Measurements from ENCODE around the gene THSD8.
"Not testable (repeated sequence)": the region's sequence is repeated elsewhere in the genome, so short reads cannot be mapped to it uniquely, and the experiment has no call there.

The THSD8 gene

GRCh38 chr19:12792051-12792852, 9.6 kb upstream of the THSD8 start:
- peak; percentile 66 for DNase-seq (ENCODE audit: low spot score)

GRCh38 chr19:12792853-12793289, 9.0 kb upstream of the THSD8 start:
- no peak for DNase-seq (ENCODE audit: low spot score)

- peak; percentile 92 for DNase-seq (ENCODE audit: low spot score)
These were observed 8.3 kb upstream of the THSD8 start for GRCh38 chr19:12793290-12794195.

- no peak for DNase-seq (ENCODE audit: low spot score)
These were observed 7.5 kb upstream of the THSD8 start for GRCh38 chr19:12794196-12794941.

- no peak for DNase-seq (ENCODE audit: low spot score)
These were observed 6.9 kb upstream of the THSD8 start for GRCh38 chr19:12794971-12795381.

GRCh38 chr19:12796146-12797071, 5.5 kb upstream of the THSD8 start:
- peak; percentile 92 for DNase-seq (ENCODE audit: low spot score)

- no peak for DNase-seq (ENCODE audit: low spot score)
These were observed 4.7 kb upstream of the THSD8 start for GRCh38 chr19:12797141-12797587.

- not testable (repeated sequence) for DNase-seq (ENCODE audit: low spot score)
These were observed 4.3 kb upstream of the THSD8 start for GRCh38 chr19:12797607-12798006.

GRCh38 chr19:12799742-12800465, 2.0 kb upstream of the THSD8 start:
- DNase-seq (ENCODE audit: low spot score), result no peak

- no peak for DNase-seq (ENCODE audit: low spot score)
These were observed 1.5 kb upstream of the THSD8 start for GRCh38 chr19:12800466-12800770.

- peak; percentile 14 for DNase-seq (ENCODE audit: low spot score)
These were observed 875 bp upstream of the THSD8 start for GRCh38 chr19:12800923-12801465.

GRCh38 chr19:12802267-12803106, 618 bp downstream of the THSD8 start:
- DNase-seq (ENCODE audit: low spot score), result peak; percentile 63

- DNase-seq (ENCODE audit: low spot score), result no peak
These were observed 2.2 kb downstream of the THSD8 start for GRCh38 chr19:12804051-12804450.

- peak; percentile 91 for DNase-seq (ENCODE audit: low spot score)
These were observed 4.6 kb downstream of the THSD8 start, which contains the start of gene RNASEH2A for GRCh38 chr19:12806242-12807081. RNASEH2A (plus strand) TSS chr19:12806584; CDS start chr19:12806674, 90 bp downstream.

- DNase-seq (ENCODE audit: low spot score), result no peak
These were observed 13.2 kb downstream of the THSD8 start for GRCh38 chr19:12815088-12815487.

- not testable (repeated sequence) for DNase-seq (ENCODE audit: low spot score)
These were observed 15.3 kb downstream of the THSD8 start for GRCh38 chr19:12817188-12817587.

GRCh38 chr19:12817810-12818209, 15.9 kb downstream of the THSD8 start:
- not testable (repeated sequence) for DNase-seq (ENCODE audit: low spot score)

- no peak for DNase-seq (ENCODE audit: low spot score)
These were observed 19.9 kb downstream of the THSD8 start for GRCh38 chr19:12821761-12822160.
